ENCODE results near the gene LAMC2.

DNA sequence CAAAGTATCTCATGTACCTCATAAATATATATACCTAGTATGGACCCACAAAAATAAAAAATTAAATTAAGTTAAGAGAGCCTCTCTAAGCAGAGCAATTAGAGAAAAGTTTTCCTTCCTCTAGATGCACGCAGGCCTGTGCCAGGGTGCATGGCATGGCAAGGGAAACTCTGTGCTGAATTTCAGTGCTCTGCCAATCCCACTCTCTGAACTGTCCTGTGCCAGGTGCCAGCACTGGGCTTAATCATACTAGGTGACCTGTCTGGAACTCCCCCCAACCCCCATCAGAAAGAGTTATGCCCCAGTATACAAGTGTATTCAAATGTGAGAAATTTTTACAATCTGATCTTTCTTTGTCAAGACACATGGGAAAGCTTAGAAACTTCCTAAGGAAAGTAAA lies 10.4 kb upstream of the LAMC2 start:
- no peak for TF ChIP-seq POLR2AphosphoS5 (IDR thresholded peaks at IDR 0.05)
- TF ChIP-seq, protein P1, sequence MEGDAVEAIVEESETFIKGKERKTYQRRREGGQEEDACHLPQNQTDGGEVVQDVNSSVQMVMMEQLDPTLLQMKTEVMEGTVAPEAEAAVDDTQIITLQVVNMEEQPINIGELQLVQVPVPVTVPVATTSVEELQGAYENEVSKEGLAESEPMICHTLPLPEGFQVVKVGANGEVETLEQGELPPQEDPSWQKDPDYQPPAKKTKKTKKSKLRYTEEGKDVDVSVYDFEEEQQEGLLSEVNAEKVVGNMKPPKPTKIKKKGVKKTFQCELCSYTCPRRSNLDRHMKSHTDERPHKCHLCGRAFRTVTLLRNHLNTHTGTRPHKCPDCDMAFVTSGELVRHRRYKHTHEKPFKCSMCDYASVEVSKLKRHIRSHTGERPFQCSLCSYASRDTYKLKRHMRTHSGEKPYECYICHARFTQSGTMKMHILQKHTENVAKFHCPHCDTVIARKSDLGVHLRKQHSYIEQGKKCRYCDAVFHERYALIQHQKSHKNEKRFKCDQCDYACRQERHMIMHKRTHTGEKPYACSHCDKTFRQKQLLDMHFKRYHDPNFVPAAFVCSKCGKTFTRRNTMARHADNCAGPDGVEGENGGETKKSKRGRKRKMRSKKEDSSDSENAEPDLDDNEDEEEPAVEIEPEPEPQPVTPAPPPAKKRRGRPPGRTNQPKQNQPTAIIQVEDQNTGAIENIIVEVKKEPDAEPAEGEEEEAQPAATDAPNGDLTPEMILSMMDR (IDR thresholded peaks at IDR 0.05): no peak
